SKM-1 treated with dmso at 0.1 percent for 144 hours (cell line): ENCODE data around the gene CHTF18.

Experiments
- DNase-seq: peaks from one replicate; lab custom pipeline; 2025; ENCODE audit not compliant: unreplicated experiment; lab: John Stamatoyannopoulos, UW

Gene CHTF18

GRCh38 chr16:844638-845350 lies 56.4 kb downstream of the CHTF18 start:
- DNase-seq, result no peak

- no peak for DNase-seq
Observed at GRCh38 chr16:845351-845745, 56.9 kb downstream of the CHTF18 start.

DNA sequence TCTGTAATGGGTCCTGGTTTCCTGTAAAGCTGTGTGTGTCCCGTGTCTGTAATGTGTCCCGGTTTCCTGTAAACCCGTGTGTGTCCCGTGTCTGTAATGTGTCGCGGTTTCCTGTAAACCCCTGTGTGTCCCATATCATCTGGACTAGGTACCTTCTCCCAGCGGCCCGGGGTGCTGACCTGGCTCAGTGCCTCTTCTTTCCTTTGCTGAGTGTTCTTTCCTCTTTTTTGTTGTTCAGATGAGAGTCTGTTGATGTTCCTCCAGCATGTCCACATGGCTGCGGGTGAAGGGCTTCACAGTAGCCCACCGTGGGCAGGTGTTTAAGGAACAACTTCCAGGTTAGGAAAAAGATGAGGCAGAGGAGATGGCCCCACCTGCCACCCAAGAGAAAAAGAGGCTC lies 58.7 kb downstream of the CHTF18 start:
- no peak for DNase-seq
